ENCODE data around the gene MACROD2.

- TF ChIP-seq REST (IDR thresholded peaks at IDR 0.05; ENCODE audit: insufficient read depth in 1 of 2, low read depth in 2 of 2, low read length in 2 of 2) (no peak), POLR2AphosphoS5 (IDR thresholded peaks at IDR 0.05; ENCODE audit: low read depth, low read length) (no peak), SIN3A (IDR thresholded peaks at IDR 0.05; ENCODE audit: borderline replicate concordance, insufficient read depth, low read length) (no peak), TAF1 (IDR thresholded peaks at IDR 0.05; ENCODE audit: borderline replicate concordance, insufficient read depth, low read length) (no peak)
These were observed 1051.7 kb downstream of the MACROD2 start for GRCh38 chr20:15047042-15047441.
